HTR-8/SVneo (cell line): Measurements from ENCODE around the gene MAST4.

Source experiments
- DNase-seq: peaks from one replicate; pipeline ENCODE4 v3.0.0; 2011; ENCODE audit warnings: low spot score, mixed read lengths; ENCODE audit not compliant: insufficient read length
- FAIRE-seq: peaks from 2 replicates; lab custom pipeline; 2011; peaks lifted over from hg19 to GRCh38; lab: Jason Lieb, UNC

MAST4 gene

GRCh38 chr5:66931651-66932050 is 335.5 kb downstream of the MAST4 start:
- no peak for FAIRE-seq
- DNase-seq = no peak

DNA sequence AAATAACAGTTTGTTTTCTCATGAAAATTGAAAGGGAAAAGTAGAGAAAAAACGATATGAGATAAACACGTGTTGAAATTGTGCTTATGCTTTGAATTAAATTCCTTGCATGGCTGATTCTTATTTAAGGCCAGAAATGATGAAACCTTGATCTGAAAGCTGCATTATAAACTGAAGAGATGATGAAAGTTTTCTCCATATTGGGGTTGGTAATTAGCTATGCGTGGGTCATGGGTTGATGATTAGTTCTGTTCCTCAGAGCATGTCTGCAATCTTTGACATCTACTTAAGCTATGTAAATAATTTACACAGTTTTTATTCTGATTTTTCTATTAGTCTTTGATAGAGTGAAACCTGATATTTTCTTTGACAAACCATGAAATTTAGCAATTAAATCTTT is 336.3 kb downstream of the MAST4 start:
- no peak for DNase-seq
- no peak for FAIRE-seq

GRCh38 chr5:66933066-66933465 is 336.9 kb downstream of the MAST4 start:
- FAIRE-seq = no peak
- peak; percentile 3 for DNase-seq

- DNase-seq = no peak
- FAIRE-seq = no peak
Measured at GRCh38 chr5:66939094-66939493, 342.9 kb downstream of the MAST4 start.

DNA sequence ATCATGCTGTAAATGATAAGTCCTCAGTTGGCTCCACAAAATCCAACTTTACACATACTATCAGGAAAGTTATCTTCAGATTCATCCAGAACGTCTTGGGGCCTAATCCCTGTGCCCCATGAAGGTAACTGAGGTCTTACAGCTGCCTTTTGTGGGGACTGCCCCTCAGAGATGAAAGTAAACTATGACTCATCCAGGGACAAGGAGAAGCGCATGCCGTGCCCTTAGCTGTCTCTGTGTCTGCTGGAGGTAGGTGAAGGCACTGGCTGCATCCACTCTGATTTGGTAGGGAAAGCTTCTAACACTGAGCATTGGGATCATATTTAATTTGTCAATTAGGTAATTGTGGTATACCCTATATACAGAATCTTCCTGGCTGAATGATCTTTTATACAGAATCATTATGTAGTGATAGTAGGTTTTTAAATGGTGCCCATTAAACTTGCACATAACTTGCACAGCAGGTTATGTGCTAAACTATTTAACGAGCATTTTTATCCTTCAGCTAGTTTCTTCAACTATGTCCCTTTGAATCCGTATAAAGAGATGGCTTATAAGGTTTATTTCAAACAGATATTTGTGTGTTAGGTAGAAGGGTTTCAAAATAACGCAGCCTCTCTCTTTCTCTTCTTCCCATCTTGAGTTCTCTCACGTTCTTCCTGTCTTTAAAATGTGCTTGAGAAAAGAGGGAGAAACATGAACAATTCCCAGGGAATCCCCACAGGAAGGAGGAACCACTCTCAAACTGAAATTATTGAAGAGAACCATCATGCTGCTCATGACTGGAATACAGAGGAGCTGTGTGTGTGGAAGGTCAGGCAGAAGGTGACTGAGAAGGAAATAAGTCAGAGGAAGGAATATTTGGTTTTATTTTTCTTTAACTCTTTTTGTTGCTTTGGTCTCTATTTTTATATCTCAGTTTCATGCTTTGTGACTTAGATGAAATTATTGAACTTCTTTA is 349.5 kb downstream of the MAST4 start:
- DNase-seq = no peak
- FAIRE-seq = no peak

DNA sequence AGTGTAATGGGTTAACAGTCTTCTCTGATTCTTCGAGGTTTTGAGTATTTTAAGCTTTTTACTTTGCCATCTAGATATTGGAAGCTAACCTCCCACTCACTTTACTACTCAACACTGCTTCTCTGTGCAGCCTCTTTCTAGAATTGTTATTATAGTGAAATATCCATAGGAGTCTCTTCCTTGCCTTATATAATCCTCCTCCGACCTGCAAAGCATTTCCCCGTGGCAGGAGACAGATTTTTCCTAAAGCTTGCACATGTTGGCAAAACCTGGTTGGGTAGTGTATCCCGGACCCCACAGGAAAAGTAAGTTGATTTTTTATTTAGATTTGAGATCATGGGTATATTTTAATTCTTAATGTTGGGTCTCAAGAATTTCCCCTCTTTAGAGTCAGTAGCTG is 351.3 kb downstream of the MAST4 start:
- no peak for FAIRE-seq
- no peak for DNase-seq

DNA sequence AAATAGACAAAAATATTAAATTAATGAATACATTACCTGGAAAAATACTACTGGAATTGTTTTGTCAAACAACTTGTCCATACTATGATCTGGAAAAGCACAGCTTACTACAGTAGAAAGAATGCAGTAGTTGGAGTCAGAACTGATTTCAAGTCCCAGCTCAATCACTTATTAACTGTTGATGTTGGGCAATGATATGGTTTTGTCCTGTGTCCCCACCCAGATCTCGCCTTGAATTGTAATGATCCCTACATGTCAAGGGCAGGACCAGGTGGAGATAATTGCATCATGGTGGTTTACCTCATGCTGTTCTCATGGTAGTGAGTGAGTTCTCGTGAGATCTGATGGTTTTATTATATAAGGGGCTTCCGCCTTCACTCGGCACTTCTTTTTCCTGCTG is 352.9 kb downstream of the MAST4 start:
- FAIRE-seq (no peak), DNase-seq (no peak)

- no peak for FAIRE-seq
- DNase-seq = no peak
Measured at GRCh38 chr5:66952153-66952552, 356.0 kb downstream of the MAST4 start.

DNA sequence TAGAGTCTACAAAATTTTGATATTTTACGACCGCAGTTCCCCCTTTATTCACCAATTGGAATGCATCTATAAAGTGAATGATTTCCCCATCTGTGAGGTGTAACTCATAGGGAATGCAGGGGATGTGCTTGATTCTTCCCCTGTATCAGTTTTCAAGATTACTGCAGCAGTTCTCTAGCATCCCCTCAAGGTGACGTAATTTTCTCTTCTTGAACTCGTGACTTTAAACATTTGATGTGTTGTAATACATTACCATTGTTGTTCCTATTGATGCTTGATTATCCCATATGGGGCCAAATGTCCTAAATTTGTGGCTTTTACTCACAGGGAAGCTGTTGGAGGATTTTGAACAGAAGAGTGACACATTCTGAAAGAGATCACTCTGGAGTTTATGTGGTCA is 360.2 kb downstream of the MAST4 start:
- DNase-seq (no peak), FAIRE-seq (no peak)

DNA sequence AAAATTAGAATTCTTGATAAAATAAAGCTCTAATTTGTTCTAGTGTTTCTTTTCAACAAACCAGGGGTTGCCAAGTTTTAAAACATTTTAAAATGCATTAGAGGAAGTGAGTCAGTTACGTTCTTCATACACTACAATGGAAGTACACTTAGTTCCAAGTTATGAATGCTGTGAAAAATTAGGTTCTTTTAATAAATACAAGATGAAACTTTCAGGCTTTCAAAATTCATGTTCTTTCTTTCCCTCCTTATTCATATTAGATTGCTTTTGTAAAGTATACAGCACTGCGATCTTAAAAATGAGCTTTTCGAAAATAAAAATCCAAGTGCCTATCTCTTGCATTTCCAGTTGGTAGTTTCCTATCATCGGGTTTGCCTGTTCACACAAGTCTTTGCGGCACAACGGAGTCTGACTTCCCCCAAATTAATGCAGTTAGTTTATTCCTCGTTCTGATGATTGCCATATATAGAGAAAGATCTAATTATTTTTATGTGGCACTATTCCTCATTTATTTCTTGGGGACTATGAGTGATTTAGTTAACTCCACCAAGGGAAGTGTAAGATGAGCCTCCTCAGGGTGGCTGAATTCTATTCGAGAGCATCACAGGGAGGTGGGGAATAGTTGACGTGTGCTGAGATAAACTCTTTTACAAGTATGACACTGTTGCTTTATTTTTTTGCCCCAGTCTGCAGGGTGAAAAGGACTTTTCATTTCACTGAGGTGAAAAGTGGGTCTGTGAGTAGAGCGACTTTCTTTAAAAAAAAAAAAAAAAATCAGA is 362.2 kb downstream of the MAST4 start:
- DNase-seq (no peak), FAIRE-seq (no peak)

- no peak for DNase-seq
- no peak for FAIRE-seq
Measured at GRCh38 chr5:66958980-66959641, 362.9 kb downstream of the MAST4 start.

DNA sequence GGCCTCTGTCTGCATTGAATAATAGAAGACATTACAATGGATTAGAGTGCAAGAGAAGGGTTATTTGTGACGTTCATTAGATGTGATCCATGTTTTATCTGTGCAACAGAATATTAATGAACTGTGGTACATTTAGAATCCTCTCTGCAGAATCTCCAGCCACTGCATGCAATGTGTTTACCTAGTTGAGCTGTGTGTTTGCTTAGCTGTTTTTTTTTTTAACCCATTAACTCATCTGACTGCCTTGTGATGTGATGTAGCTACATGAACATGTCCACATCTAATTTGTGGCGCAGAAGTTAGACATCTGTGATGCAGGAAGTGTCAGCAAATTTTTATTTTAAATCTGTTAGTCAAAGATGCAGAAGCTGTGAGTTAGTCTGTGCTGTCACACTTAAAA is 363.5 kb downstream of the MAST4 start:
- FAIRE-seq (no peak), DNase-seq (no peak)

- DNase-seq (no peak), FAIRE-seq (no peak)
Measured at GRCh38 chr5:66960369-66961137, 364.4 kb downstream of the MAST4 start.

DNA sequence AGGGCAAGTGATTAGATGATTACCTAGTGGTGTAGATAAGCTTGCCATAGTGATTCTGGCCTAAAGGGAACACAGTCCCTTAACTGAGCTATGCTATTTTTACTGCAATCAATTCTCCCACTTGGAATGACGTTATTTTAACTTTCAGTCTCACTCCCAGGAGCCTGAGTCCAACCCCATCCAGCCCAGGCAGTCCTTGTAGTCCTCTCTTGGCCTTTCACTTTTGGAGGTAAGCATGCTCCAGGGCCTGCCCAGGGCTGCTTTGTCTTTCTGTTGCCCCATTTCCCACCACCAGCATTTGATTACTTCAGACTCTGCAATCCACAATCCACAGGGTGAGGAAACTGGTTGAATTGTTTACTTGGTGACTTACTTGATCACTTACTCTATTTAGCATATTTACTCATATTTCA is 367.4 kb downstream of the MAST4 start:
- no peak for DNase-seq

GRCh38 chr5:66966439-66966838 is 370.2 kb downstream of the MAST4 start:
- FAIRE-seq (no peak), DNase-seq (no peak)

More for the DNA sequence above, 367.4 kb downstream of the MAST4 start:
- no peak for FAIRE-seq

DNA sequence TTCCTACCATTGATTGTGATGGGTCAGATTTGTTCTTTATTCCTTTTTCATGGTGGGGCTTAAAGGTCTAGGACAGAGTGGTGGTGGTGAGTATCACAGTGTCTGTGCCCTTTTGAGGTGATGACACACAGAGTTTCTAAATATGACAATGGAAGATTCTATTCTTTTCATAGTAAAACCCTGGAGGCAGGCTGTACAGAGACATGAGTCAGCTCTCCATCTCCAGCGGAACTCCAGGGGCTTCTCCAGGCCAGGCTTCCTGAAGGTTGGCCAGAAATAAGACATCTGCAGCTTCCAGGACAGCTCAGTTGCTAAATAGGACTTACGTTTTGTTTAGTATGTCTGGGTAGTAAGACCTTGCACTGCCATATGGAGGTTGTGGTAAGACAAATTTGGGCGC is 370.9 kb downstream of the MAST4 start:
- DNase-seq = no peak
- FAIRE-seq = no peak

- no peak for FAIRE-seq
- DNase-seq = no peak
Measured at GRCh38 chr5:66967826-66968262, 371.7 kb downstream of the MAST4 start.

GRCh38 chr5:66969484-66969883 is 373.3 kb downstream of the MAST4 start:
- FAIRE-seq = no peak
- DNase-seq = no peak

DNA sequence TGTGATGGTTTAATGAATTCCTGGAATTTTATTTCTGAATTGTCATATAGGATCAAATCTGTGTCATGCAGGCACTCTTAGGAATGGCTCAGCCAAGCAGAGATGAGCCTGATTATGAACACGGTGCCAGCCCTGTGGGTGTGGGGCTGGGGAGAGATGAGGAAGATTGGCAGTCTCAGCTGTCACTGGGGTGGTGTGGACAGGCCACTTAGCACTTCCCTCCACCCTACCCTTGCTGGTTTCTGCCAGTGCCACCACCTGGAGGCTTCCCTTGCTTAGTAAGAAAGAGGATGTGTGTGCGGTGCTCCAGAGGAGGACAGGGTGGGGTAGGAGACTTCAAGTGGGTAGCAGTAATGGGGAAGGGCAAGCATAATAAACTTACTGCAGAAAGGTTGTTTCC is 373.8 kb downstream of the MAST4 start:
- FAIRE-seq (no peak), DNase-seq (no peak)

- no peak for DNase-seq
- FAIRE-seq = no peak
Measured at GRCh38 chr5:66972004-66972403, 375.8 kb downstream of the MAST4 start.
